PC-9 (cell line): Measurements from ENCODE around the gene NOP9. TPM values are rescaled to one million over a fixed set of nuclear protein-coding genes. Genes with fewer than 3 reads are reported as not detected.

Experiments used
- BruUV-seq: library from RNA; stranded (reverse); fragments of 400-500 nt; replicated peaks from 2 replicates; lab custom pipeline; 2021; lab: Mats Ljungman, UMichigan
- CTCF ChIA-PET: fragments of 300-600 bp; sonication (Branson Sonifier 250); formaldehyde crosslinking; loops from one replicate; lab custom pipeline; 2022; ENCODE audit warnings: antibody characterized with exemption; lab: Charles Lee
- POLR2A ChIA-PET: fragments of 300-600 bp; sonication (Branson Sonifier 250); formaldehyde crosslinking; loops from one replicate; lab custom pipeline; 2022; ENCODE audit warnings: antibody characterized with exemption; ENCODE audit not compliant: unreplicated experiment; lab: Charles Lee
- DNase-seq, 2 experiments: peaks; one replicate each; pipeline versions ENCODE4 v3.0.0 to v3.0.0-alpha.2; 2015 to 2022; ENCODE audit warnings: mixed read lengths in 1 of 2
- H2AFZ ChIP-seq: fragments of 200-600 bp; sonication (generic); 2 replicates; pipeline ENCODE4 v1.8.1; 2017; ENCODE audit warnings: antibody characterized with exemption
- H3F3A ChIP-seq: fragments of 200-600 bp; sonication (generic); 2 replicates; pipeline ENCODE4 v1.8.1; 2017; ENCODE audit warnings: antibody characterized with exemption, mild to moderate bottlenecking, low read depth; ENCODE audit not compliant: insufficient read depth
- H3K27ac ChIP-seq: fragments of 200-600 bp; sonication (generic); 2 replicates; pipeline ENCODE4 v1.6.1; 2016; ENCODE audit warnings: mixed run types
- H3K27me3 ChIP-seq: fragments of 200-600 bp; sonication (generic); 2 replicates; pipeline ENCODE4 v1.6.1; 2016; ENCODE audit warnings: low read depth, mixed run types; ENCODE audit not compliant: insufficient read depth
- H3K36me3 ChIP-seq: fragments of 200-600 bp; sonication (generic); 2 replicates; pipeline ENCODE4 v1.6.1; 2016; ENCODE audit warnings: low read depth, mixed run types
- H3K4me1 ChIP-seq: fragments of 200-600 bp; sonication (generic); replicated peaks from 2 replicates; pipeline ENCODE4 v1.6.1; 2016; ENCODE audit warnings: mixed run types; ENCODE audit not compliant: insufficient read depth
- H3K4me2 ChIP-seq: fragments of 200-600 bp; sonication (generic); 2 replicates; pipeline ENCODE4 v1.6.1; 2017; ENCODE audit warnings: mixed run types
- H3K4me3 ChIP-seq: fragments of 200-600 bp; sonication (generic); 2 replicates; pipeline ENCODE4 v1.6.1; 2016; ENCODE audit warnings: mixed run types
- H3K79me2 ChIP-seq: fragments of 200-600 bp; sonication (generic); 2 replicates; pipeline ENCODE4 v1.6.1; 2017; ENCODE audit warnings: low read depth, mixed run types
- H3K9me2 ChIP-seq: fragments of 200-600 bp; sonication (generic); 2 replicates; pipeline ENCODE4 v1.8.1; 2017; ENCODE audit warnings: mild to moderate bottlenecking; ENCODE audit not compliant: insufficient read depth
- H3K9me3 ChIP-seq: fragments of 200-600 bp; sonication (generic); 2 replicates; pipeline ENCODE4 v1.8.1; 2016; ENCODE audit warnings: low read depth; ENCODE audit not compliant: insufficient read depth
- H4K20me1 ChIP-seq: fragments of 200-600 bp; sonication (generic); 2 replicates; pipeline ENCODE4 v1.8.1; 2017; ENCODE audit not compliant: insufficient read depth
- EZH2 ChIP-seq: fragments of 200-600 bp; sonication (generic); IDR thresholded peaks from 2 replicates; pipeline ENCODE4 v1.8.0; 2017; ENCODE audit warnings: antibody characterized with exemption, low read depth
- intact Hi-C: fragments of 100-400 bp; cut with micrococcal nuclease; formaldehyde crosslinking; loops from one replicate; pipeline ENCODE4 v1.10.0; 2022; ENCODE audit not compliant: unreplicated experiment
- total RNA-seq: library from RNA; stranded (reverse); gene quantifications from 2 replicates; pipeline ENCODE4 v1.2.3, GENCODE V29; 2021
- TF ChIP-seq, protein P1 (sequence below): fragments of 200-600 bp; sonication (generic); conservative IDR thresholded peaks from 2 replicates; pipeline ENCODE4 v1.6.1; 2017; ENCODE audit warnings: mixed run types, antibody characterized with exemption, mild to moderate bottlenecking, moderate library complexity

The NOP9 gene
- total RNA-seq, 1 experiment from 2014 or later: 24.4 TPM

DNA sequence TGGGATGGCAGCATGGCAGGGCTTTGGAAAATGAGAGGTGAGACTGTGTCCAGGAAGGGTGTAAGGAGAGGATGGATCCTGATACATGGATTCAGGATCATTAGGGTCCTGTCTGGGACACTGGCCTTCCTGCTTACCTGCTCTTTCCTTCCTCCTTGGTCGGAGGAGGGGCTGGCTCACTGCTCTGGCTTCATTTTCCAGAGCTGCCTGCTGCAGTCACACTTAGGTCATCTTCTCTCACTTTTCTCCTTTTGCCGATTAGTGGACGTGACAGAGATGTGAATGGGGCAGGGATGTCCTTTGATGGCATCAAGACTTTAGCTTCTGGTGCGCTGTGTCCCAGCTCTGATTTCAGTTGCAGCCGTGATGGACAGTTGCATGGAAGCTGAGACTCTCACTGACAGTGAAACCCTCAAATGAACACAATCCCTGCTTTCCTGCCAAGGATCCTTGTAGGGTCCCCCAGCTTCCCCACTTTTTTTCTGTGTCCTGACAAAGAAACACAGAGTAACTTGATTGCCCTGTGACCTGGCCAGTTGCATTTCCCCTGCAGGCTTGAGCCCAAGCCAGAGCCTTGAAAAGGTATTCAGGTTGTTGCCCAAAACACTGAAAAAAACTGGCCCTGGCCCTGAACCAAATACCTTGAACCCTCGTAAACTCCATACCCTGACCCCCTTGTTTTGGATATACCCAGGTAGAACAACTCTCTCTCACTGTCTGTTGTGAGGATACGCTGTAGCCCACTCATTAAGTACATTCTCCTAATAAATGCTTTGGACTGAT lies 8.9 kb downstream of the NOP9 start:
- BruUV-seq: no TSS peak
- intact Hi-C loops: no loop called here
- no peak for DNase-seq
- ChIA-PET CTCF (interaction anchor here (1.2 kb wide), 1 partner anchor 66 kb away, joined by 5 read pairs; the partner anchor contains the start of gene TINF2), POLR2A (interaction anchor here (0.6 to 0.7 kb wide), 2 partner anchors 58 to 134 kb away, joined by 6 to 25 read pairs; no protein-coding TSS in a partner anchor)
- Histone ChIP-seq H3F3A (no peaks in the 10 kb centered on the region), H3K27me3 (no peaks in the 10 kb centered on the region), H3K4me1 (no peaks in the 10 kb centered on the region), H3K36me3 (no peaks in the 10 kb centered on the region; the same call in 1 of the 2 replicates), H3K9me2 (no peaks in the 10 kb centered on the region), H3K4me3 (no peak overlapping the region), H3K4me2 (no peak overlapping the region), H3K27ac (no peak overlapping the region), H2AFZ (no peak overlapping the region), H4K20me1 (no peaks in the 10 kb centered on the region), H3K9me3 (no peaks in the 10 kb centered on the region), H3K79me2 (no peaks in the 10 kb centered on the region)
- no peak for TF ChIP-seq EZH2
- TF ChIP-seq, protein P1, sequence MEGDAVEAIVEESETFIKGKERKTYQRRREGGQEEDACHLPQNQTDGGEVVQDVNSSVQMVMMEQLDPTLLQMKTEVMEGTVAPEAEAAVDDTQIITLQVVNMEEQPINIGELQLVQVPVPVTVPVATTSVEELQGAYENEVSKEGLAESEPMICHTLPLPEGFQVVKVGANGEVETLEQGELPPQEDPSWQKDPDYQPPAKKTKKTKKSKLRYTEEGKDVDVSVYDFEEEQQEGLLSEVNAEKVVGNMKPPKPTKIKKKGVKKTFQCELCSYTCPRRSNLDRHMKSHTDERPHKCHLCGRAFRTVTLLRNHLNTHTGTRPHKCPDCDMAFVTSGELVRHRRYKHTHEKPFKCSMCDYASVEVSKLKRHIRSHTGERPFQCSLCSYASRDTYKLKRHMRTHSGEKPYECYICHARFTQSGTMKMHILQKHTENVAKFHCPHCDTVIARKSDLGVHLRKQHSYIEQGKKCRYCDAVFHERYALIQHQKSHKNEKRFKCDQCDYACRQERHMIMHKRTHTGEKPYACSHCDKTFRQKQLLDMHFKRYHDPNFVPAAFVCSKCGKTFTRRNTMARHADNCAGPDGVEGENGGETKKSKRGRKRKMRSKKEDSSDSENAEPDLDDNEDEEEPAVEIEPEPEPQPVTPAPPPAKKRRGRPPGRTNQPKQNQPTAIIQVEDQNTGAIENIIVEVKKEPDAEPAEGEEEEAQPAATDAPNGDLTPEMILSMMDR: no peak; the same call in 1 of the 2 replicates

DNA sequence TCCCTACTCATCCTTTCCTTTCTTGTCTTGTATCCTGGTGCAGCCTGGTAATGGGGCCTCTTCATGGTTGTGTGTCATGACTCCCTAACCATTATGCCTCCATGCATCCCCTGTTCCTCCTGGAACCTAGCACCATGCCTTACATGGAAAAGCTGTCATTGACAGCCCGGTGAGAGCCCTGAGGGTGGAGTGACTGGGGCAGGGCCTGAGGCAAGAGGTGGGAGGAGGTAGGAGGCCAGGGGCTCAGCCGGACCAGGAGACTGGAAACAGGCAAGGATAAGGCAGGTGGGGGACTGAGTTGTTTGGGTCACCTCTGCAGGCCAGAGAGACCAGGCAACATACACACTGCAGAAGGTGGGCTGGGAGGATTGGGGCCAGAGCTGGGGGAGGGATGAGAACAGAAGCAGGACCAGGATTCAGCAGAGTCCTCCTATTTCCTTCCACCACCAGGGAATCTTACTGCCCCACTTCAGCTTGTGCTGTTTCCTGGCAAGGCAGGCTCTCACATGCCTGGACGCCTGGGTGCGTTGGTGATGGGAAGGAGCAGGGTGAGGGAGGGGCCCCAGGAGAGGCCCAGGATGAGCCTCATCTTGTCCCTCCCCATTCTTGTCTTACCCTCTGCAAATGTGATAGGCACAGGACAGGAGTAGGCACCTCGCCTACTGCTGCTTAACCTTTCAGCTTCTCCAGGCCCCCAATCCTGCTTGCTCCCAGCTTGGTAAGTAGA lies 10.1 kb downstream of the NOP9 start, which contains the start of gene LTB4R2:
Gene LTB4R2 (plus strand): TSS at position 603 of the 727 bp plus-strand sequence. CDS start 525 bp downstream, outside the sequence.
- intact Hi-C loops: no loop called here
- DNase-seq: no peak
- H4K20me1 ChIP-seq: no peaks in the 10 kb centered on the region
- H3K27me3 ChIP-seq: no peaks in the 10 kb centered on the region
- no peaks in the 10 kb centered on the region for H3K4me1 ChIP-seq
- no peak within 1 kb of the TSS for H2AFZ ChIP-seq
- no peaks in the 10 kb centered on the region for H3K79me2 ChIP-seq
- no peak within 1 kb of the TSS for H3K4me3 ChIP-seq
- TF ChIP-seq, protein P1: no peak
- TF ChIP-seq EZH2: no peak
- ChIA-PET CTCF (interaction anchor here (0.6 kb wide), 1 partner anchor 216 kb away, joined by 7 read pairs; no protein-coding TSS in a partner anchor), POLR2A (no interaction called here)
- no peak within 1 kb of the TSS for H3K4me2 ChIP-seq
- no peaks in the 10 kb centered on the region for H3K9me3 ChIP-seq
- H3K36me3 ChIP-seq: no peaks in the 10 kb centered on the region
- no peak within 1 kb of the TSS for H3K27ac ChIP-seq
- H3F3A ChIP-seq: no peaks in the 10 kb centered on the region
- no peaks in the 10 kb centered on the region for H3K9me2 ChIP-seq
- BruUV-seq: no TSS peak

DNA sequence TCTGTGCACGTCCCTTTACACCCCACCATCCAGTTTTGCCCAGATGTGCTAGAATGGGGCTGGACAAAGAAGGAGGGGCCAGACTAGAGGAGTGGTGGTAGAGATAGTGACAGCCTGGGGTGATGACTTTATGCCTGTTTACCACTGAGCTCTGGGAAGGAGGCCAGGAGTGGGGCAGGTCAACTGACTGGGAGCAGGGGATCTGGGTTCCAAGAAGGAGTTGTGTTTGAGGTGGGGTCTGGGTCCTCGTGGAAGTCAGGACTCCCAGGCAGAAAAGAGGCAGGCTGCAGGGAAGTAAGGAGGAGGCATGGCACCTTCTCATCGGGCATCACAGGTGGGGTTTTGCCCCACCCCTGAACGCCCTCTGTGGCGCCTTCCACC lies 10.6 kb downstream of the NOP9 start:
- BruUV-seq: no TSS peak
- H2AFZ ChIP-seq: no peak overlapping the region
- CTCF ChIA-PET: no interaction called here
- no peaks in the 10 kb centered on the region for H3K36me3 ChIP-seq
- no peak overlapping the region for H3K27ac ChIP-seq
- intact Hi-C loops: no loop called here
- TF ChIP-seq, protein P1: no peak
- TF ChIP-seq EZH2: no peak
- no peaks in the 10 kb centered on the region for H3K9me2 ChIP-seq
- POLR2A ChIA-PET: no interaction called here
- DNase-seq: no peak
- no peaks in the 10 kb centered on the region for H4K20me1 ChIP-seq
- no peak overlapping the region for H3K4me3 ChIP-seq
- H3K4me1 ChIP-seq: no peaks in the 10 kb centered on the region
- H3K9me3 ChIP-seq: no peaks in the 10 kb centered on the region
- H3K27me3 ChIP-seq: no peaks in the 10 kb centered on the region
- no peak overlapping the region for H3K4me2 ChIP-seq
- H3F3A ChIP-seq: no peaks in the 10 kb centered on the region
- no peaks in the 10 kb centered on the region for H3K79me2 ChIP-seq
